Neural cell (in vitro differentiated cells): ENCODE data around the gene MRPL10. TPM values are rescaled to one million over a fixed set of nuclear protein-coding genes. Genes with fewer than 3 reads are reported as not detected.

ENCODE experiments used
- H2AFZ ChIP-seq: fragments of 200-600, 300-800 bp; sonication (generic), shearing (Covaris generic); 2 replicates; pipeline ENCODE4 v1.6.0; 2014; ENCODE audit warnings: low read depth, mild to moderate bottlenecking, antibody characterized with exemption, low read length, moderate library complexity
- H3F3A ChIP-seq: fragments of 200-600 bp; shearing (Covaris generic); 2 replicates; pipeline ENCODE4 v1.6.1; 2016; ENCODE audit warnings: mild to moderate bottlenecking, moderate library complexity, mixed read lengths, antibody characterized with exemption, low read length; ENCODE audit not compliant: insufficient read depth, poor library complexity, severe bottlenecking
- H3K27ac ChIP-seq: fragments of 200-600, 300-800 bp; sonication (generic), shearing (Covaris generic); 2 replicates; pipeline ENCODE4 v1.5.1; 2014; ENCODE audit warnings: mild to moderate bottlenecking, low read length, moderate library complexity
- H3K27me3 ChIP-seq: fragments of 300-800, 200-600 bp; sonication (generic), shearing (Covaris generic); 2 replicates; pipeline ENCODE4 v1.6.0; 2014; ENCODE audit warnings: mild to moderate bottlenecking, low read depth, low read length, moderate library complexity; ENCODE audit not compliant: insufficient read depth
- H3K36me3 ChIP-seq: fragments of 300-800, 200-600 bp; sonication (generic), shearing (Covaris generic); 2 replicates; pipeline ENCODE4 v1.5.1; 2014; ENCODE audit warnings: mild to moderate bottlenecking, antibody characterized with exemption, low read length, moderate library complexity; ENCODE audit not compliant: insufficient read depth
- H3K4me2 ChIP-seq: fragments of 300-800, 200-600 bp; sonication (generic), shearing (Covaris generic); 2 replicates; pipeline ENCODE4 v1.6.0; 2014; ENCODE audit warnings: mild to moderate bottlenecking, low read length
- H3K4me3 ChIP-seq: fragments of 300-800, 200-600 bp; sonication (generic), shearing (Covaris generic); 2 replicates; pipeline ENCODE4 v1.5.1; 2014; ENCODE audit warnings: mild to moderate bottlenecking, low read length, moderate library complexity
- H3K79me2 ChIP-seq: fragments of 200-600 bp; shearing (Covaris generic); replicated peaks from 2 replicates; pipeline ENCODE4 v1.6.0; 2014; ENCODE audit warnings: mild to moderate bottlenecking, low read length, moderate library complexity; ENCODE audit not compliant: insufficient read depth
- H3K9ac ChIP-seq: fragments of 300-800, 200-600 bp; sonication (generic), shearing (Covaris generic); 2 replicates; pipeline ENCODE4 v1.6.1; 2016; ENCODE audit warnings: mild to moderate bottlenecking, low read length, mixed read lengths
- H3K9me2 ChIP-seq: fragments of 200-600 bp; shearing (Covaris generic); 2 replicates; pipeline ENCODE4 v1.6.1; 2016; ENCODE audit warnings: mild to moderate bottlenecking, low read length, mixed read lengths; ENCODE audit not compliant: insufficient read depth
- H3K9me3 ChIP-seq: fragments of 200-600, 300-800 bp; sonication (generic), shearing (Covaris generic); 2 replicates; pipeline ENCODE4 v1.6.1; 2016; ENCODE audit warnings: mild to moderate bottlenecking, mixed run types, low read length, moderate library complexity, mixed read lengths
- H4K20me1 ChIP-seq: fragments of 200-600 bp; shearing (Covaris generic); 2 replicates; pipeline ENCODE4 v1.6.1; 2016; ENCODE audit warnings: mild to moderate bottlenecking, mixed run types; ENCODE audit not compliant: insufficient read depth
- EP300 ChIP-seq: fragments of 450-650 bp; conservative IDR thresholded peaks from 2 replicates; pipeline ENCODE4 v1.6.1; 2014; ENCODE audit warnings: antibody characterized with exemption, mild to moderate bottlenecking, moderate library complexity; ENCODE audit not compliant: poor library complexity, severe bottlenecking
- EZH2 ChIP-seq: fragments of 200-600, 300-800 bp; shearing (Covaris generic), sonication (generic); IDR thresholded peaks from 2 replicates; pipeline ENCODE4 v1.6.1; 2014; ENCODE audit warnings: antibody characterized with exemption, low read length, borderline replicate concordance, mild to moderate bottlenecking; ENCODE audit not compliant: insufficient read depth, poor library complexity, severe bottlenecking
- MXI1 ChIP-seq: fragments of 450-650 bp; conservative IDR thresholded peaks from 2 replicates; pipeline ENCODE4 v1.6.1; 2014; ENCODE audit warnings: antibody characterized with exemption, mild to moderate bottlenecking; ENCODE audit not compliant: poor library complexity, severe bottlenecking
- POLR2AphosphoS5 ChIP-seq: IDR thresholded peaks from 2 replicates; pipeline ENCODE4 v1.6.1; 2012
- RAD21 ChIP-seq: fragments of 450-650 bp; conservative IDR thresholded peaks from 2 replicates; pipeline ENCODE4 v1.6.1; 2014; ENCODE audit warnings: antibody characterized with exemption, mild to moderate bottlenecking, moderate library complexity
- SMC3 ChIP-seq: fragments of 450-650 bp; conservative IDR thresholded peaks from 2 replicates; pipeline ENCODE4 v1.6.1; 2014; ENCODE audit warnings: antibody characterized with exemption, mild to moderate bottlenecking, moderate library complexity; ENCODE audit not compliant: poor library complexity
- TAF1 ChIP-seq: IDR thresholded peaks from 2 replicates; pipeline ENCODE4 v1.6.1; 2012; ENCODE audit warnings: low read depth
- polyA plus RNA-seq: library from polyadenylated mRNA; depleted of rRNA; stranded (reverse); fragments of >200 nt; gene quantifications from 2 replicates; pipeline ENCODE4 v1.2.3, GENCODE V29; 2014
- TF ChIP-seq, protein P1 (sequence below): IDR thresholded peaks from 2 replicates; pipeline ENCODE4 v1.6.1; 2012; ENCODE audit warnings: borderline replicate concordance
- TF ChIP-seq, protein P2 (sequence below): fragments of 450-650 bp; IDR thresholded peaks from 2 replicates; pipeline ENCODE4 v1.5.1; 2014; ENCODE audit warnings: antibody characterized with exemption, mild to moderate bottlenecking, moderate library complexity; ENCODE audit not compliant: poor library complexity, severe bottlenecking

MRPL10 gene
- polyA plus RNA-seq, 1 donor from 2014 or later = 34.2 TPM

DNA sequence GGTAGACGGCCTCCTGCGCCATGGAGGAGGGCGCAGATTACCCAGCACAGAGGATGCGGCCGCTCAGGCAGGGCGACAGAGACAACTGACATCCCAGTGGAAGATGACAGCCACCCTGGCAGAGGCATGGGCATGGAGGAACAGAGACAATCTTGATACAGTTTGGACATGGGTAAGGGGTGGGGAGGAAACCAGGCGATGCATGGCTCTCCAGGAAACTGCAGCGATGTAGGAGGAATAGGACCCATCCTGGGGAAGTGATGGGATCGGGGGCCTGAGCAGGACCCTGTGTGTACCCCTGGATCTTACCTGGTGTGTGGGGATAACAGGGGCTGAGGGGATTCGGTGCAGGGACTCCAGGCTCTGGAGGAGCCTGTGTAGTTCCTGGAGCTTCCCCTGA is 14.4 kb downstream of the MRPL10 start:
- Histone ChIP-seq H2AFZ (no peak overlapping the region), H3K4me2 (no peak overlapping the region), H3K36me3 (no peaks in the 10 kb centered on the region), H3K27ac (no peak overlapping the region), H3K9me2 (no peaks in the 10 kb centered on the region), H4K20me1 (no peaks in the 10 kb centered on the region), H3K9ac (no peak overlapping the region), H3K4me3 (no peak overlapping the region), H3K79me2 (no peaks in the 10 kb centered on the region), H3K9me3 (no peaks in the 10 kb centered on the region), H3K27me3 (no peaks in the 10 kb centered on the region), H3F3A (no peaks in the 10 kb centered on the region)
- TF ChIP-seq EP300 (no peak), EZH2 (no peak), TAF1 (no peak), SMC3 (no peak), MXI1 (no peak), RAD21 (no peak), POLR2AphosphoS5 (no peak)
- TF ChIP-seq, protein P1, sequence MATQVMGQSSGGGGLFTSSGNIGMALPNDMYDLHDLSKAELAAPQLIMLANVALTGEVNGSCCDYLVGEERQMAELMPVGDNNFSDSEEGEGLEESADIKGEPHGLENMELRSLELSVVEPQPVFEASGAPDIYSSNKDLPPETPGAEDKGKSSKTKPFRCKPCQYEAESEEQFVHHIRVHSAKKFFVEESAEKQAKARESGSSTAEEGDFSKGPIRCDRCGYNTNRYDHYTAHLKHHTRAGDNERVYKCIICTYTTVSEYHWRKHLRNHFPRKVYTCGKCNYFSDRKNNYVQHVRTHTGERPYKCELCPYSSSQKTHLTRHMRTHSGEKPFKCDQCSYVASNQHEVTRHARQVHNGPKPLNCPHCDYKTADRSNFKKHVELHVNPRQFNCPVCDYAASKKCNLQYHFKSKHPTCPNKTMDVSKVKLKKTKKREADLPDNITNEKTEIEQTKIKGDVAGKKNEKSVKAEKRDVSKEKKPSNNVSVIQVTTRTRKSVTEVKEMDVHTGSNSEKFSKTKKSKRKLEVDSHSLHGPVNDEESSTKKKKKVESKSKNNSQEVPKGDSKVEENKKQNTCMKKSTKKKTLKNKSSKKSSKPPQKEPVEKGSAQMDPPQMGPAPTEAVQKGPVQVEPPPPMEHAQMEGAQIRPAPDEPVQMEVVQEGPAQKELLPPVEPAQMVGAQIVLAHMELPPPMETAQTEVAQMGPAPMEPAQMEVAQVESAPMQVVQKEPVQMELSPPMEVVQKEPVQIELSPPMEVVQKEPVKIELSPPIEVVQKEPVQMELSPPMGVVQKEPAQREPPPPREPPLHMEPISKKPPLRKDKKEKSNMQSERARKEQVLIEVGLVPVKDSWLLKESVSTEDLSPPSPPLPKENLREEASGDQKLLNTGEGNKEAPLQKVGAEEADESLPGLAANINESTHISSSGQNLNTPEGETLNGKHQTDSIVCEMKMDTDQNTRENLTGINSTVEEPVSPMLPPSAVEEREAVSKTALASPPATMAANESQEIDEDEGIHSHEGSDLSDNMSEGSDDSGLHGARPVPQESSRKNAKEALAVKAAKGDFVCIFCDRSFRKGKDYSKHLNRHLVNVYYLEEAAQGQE = no peak
- TF ChIP-seq, protein P2, sequence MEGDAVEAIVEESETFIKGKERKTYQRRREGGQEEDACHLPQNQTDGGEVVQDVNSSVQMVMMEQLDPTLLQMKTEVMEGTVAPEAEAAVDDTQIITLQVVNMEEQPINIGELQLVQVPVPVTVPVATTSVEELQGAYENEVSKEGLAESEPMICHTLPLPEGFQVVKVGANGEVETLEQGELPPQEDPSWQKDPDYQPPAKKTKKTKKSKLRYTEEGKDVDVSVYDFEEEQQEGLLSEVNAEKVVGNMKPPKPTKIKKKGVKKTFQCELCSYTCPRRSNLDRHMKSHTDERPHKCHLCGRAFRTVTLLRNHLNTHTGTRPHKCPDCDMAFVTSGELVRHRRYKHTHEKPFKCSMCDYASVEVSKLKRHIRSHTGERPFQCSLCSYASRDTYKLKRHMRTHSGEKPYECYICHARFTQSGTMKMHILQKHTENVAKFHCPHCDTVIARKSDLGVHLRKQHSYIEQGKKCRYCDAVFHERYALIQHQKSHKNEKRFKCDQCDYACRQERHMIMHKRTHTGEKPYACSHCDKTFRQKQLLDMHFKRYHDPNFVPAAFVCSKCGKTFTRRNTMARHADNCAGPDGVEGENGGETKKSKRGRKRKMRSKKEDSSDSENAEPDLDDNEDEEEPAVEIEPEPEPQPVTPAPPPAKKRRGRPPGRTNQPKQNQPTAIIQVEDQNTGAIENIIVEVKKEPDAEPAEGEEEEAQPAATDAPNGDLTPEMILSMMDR = no peak

DNA sequence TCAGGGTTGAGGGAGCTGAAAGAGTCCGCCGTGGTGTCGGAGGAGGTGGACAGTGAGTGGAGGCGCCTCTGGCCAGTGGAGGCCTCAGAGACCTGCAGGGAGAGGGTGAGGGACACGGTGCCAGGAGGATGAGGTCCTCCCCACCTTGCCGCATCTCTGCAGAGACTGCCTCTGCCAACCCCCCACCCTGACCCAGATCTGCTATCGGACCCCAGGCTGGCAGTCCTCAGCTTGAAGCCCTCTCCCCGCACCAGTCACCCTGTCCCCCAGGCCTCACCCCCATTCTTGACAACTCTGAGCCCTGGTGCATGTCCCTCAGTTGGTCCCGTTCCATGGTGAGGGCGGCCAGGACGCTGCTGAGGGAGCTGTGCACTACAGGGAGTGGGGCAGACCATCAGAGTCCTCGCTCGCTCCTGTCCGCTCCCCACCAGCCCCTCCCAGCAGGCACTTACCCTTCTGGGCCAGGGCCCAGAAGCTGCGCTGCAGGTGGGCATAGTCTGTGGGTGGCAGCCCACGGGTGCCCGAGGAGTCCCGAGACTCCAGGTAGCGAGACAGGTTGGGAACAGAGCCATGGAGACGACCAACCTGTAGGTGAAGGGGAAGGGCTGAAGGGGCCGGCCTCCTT is 15.1 kb downstream of the MRPL10 start:
- no peak overlapping the region for H3K9ac ChIP-seq
- no peak overlapping the region for H3K4me3 ChIP-seq
- TF ChIP-seq POLR2AphosphoS5 (no peak), EP300 (no peak), TAF1 (no peak), RAD21 (no peak)
- no peak overlapping the region for H3K27ac ChIP-seq
- H4K20me1 ChIP-seq = no peaks in the 10 kb centered on the region
- H3K79me2 ChIP-seq = no peaks in the 10 kb centered on the region
- no peak overlapping the region for H3K4me2 ChIP-seq
- H3K27me3 ChIP-seq = no peaks in the 10 kb centered on the region
- H3K9me2 ChIP-seq = no peaks in the 10 kb centered on the region
- H2AFZ ChIP-seq = no peak overlapping the region
- H3F3A ChIP-seq = no peaks in the 10 kb centered on the region
- no peaks in the 10 kb centered on the region for H3K36me3 ChIP-seq
- H3K9me3 ChIP-seq = no peaks in the 10 kb centered on the region
